GM12878 (cell line): ENCODE data around the gene NISCH.

Source experiments
- POLR2A ChIP-seq: IDR thresholded peaks from 2 replicates; pipeline ENCODE4 v1.6.1; 2011; ENCODE audit warnings: low read depth, mild to moderate bottlenecking, low read length
- SMC3 ChIP-seq: IDR thresholded peaks from 2 replicates; pipeline ENCODE4 v1.6.1; 2011; ENCODE audit warnings: low read length, improper control_type of control experiment, borderline replicate concordance
- TF ChIP-seq, protein P1 (sequence below), 3 experiments: IDR thresholded peaks in 2 of 3; conservative IDR thresholded peaks in 1 of 3; 2 replicates each; pipeline ENCODE4 v1.5.1; 2011; ENCODE audit warnings: low read depth in 3 of 3, low read length in 3 of 3, mild to moderate bottlenecking in 3 of 3, control low read depth in 2 of 3, moderate library complexity in 2 of 3, inconsistent platforms in 1 of 3, mixed read lengths in 1 of 3; ENCODE audit not compliant: control insufficient read depth in 2 of 3, insufficient read depth in 1 of 3; ENCODE audit errors: extremely low read depth in 1 of 3
- TF ChIP-seq, protein P2 (sequence below): IDR thresholded peaks from 2 replicates; pipeline ENCODE4 v1.6.1; 2012; ENCODE audit warnings: low read depth, low read length, improper control_type of control experiment

DNA sequence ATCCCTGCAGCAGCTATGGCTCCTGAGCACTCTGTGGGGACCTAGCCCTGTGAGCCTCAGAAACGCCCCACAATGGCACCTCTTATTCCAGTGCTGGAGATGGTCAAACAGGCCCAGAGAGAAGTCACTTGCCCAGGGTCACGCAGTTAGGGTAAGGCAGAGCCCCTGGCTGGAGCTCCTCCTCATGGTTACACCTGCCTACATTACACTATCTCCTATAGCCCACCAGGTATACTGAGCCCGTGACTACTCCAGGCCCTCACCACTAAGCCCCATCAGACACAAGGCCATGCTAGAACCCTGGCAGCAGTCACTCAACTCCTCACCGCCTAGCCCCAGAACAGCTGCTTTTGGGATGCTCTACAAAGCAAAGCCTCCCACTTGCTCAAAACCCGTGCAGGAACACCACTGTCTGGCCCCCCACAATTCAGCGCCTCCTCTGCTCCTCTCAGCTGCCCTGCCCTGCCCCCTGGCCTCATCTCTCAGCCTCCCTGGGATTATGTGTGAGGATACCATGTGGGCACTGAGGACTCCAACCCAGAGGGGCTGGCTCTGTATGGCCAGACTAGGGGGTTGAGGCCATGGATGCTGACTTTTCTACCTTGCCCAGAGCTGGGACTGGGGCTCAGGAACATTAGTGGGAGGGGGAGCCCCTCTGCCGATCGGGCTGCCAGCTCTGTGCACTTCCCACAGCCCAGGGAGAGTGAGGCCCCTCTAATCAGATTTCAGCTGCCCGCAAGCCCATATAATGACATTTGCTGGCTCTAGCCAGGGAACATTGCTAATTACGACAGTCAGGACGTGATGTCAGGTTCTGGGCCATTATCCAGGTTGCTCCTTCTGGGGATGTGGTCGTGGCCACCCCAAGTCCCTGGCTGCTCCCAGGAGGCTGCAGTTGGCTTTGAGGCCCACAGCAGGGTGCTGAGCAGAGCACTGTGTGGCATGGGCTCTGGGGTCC, 74.3 kb downstream of the NISCH start:
- no peak for TF ChIP-seq POLR2A
- TF ChIP-seq, protein P1, sequence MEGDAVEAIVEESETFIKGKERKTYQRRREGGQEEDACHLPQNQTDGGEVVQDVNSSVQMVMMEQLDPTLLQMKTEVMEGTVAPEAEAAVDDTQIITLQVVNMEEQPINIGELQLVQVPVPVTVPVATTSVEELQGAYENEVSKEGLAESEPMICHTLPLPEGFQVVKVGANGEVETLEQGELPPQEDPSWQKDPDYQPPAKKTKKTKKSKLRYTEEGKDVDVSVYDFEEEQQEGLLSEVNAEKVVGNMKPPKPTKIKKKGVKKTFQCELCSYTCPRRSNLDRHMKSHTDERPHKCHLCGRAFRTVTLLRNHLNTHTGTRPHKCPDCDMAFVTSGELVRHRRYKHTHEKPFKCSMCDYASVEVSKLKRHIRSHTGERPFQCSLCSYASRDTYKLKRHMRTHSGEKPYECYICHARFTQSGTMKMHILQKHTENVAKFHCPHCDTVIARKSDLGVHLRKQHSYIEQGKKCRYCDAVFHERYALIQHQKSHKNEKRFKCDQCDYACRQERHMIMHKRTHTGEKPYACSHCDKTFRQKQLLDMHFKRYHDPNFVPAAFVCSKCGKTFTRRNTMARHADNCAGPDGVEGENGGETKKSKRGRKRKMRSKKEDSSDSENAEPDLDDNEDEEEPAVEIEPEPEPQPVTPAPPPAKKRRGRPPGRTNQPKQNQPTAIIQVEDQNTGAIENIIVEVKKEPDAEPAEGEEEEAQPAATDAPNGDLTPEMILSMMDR (IDR thresholded peaks at IDR 0.05 in 2 of 3, conservative IDR thresholded peaks at IDR 0.05 in 1 of 3; ENCODE audit: control insufficient read depth in 2 of 3, extremely low read depth in 1 of 3, insufficient read depth in 1 of 3, low read depth in 3 of 3, low read length in 3 of 3) = no peak
- TF ChIP-seq, protein P2, sequence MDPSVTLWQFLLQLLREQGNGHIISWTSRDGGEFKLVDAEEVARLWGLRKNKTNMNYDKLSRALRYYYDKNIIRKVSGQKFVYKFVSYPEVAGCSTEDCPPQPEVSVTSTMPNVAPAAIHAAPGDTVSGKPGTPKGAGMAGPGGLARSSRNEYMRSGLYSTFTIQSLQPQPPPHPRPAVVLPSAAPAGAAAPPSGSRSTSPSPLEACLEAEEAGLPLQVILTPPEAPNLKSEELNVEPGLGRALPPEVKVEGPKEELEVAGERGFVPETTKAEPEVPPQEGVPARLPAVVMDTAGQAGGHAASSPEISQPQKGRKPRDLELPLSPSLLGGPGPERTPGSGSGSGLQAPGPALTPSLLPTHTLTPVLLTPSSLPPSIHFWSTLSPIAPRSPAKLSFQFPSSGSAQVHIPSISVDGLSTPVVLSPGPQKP = no peak
- no peak for TF ChIP-seq SMC3
